Tibial artery (tissue), 4 donors: ENCODE results near the gene PRPF18.

ENCODE experiments used
- DNase-seq, 2 donors: peaks; one replicate each; pipeline ENCODE4 v3.0.0-alpha.2; 2019
- H3K27ac ChIP-seq, 2 donors: fragments of 200-600 bp; sonication (generic) in 1 of 2; 1 replicate in 1 of 2; 2 replicates in 1 of 2; pipeline ENCODE4 v1.5.1; 2018 to 2019; ENCODE audit warnings: mild to moderate bottlenecking in 1 of 2
- H3K27me3 ChIP-seq, 2 donors: fragments of 200-600 bp; sonication (generic) in 1 of 2; one replicate each; pipeline versions ENCODE4 v1.5.1 to v1.6.0; 2016 to 2019
- H3K36me3 ChIP-seq, 3 donors: fragments of 200-600 bp; sonication (generic) in 2 of 3; one replicate each; pipeline ENCODE4 v1.5.1; 2016 to 2019; ENCODE audit warnings: mild to moderate bottlenecking in 2 of 3
- H3K4me1 ChIP-seq, 4 donors: fragments of 200-600 bp; sonication (generic) in 2 of 4; 1 replicate in 3 of 4; 2 replicates in 1 of 4; pipeline ENCODE4 v1.5.1; 2016 to 2019
- H3K4me3 ChIP-seq, 2 donors: fragments of 200-600 bp; sonication (generic) in 1 of 2; 1 replicate in 1 of 2; 2 replicates in 1 of 2; pipeline ENCODE4 v1.5.1; 2018 to 2019; ENCODE audit warnings: mild to moderate bottlenecking in 2 of 2
- H3K9me3 ChIP-seq, 3 donors: fragments of 200-600 bp; sonication (generic) in 1 of 3; one replicate each; pipeline ENCODE4 v1.5.1; 2016 to 2019
- intact Hi-C: fragments of 100-400 bp; cut with DNase I; formaldehyde crosslinking; loops from one replicate; pipeline ENCODE4 v1.15.0; 2023; ENCODE audit warnings: low total_unique reads
- TF ChIP-seq, protein P1 (sequence below), 2 experiments: fragments of 200-600 bp in 1 of 2; fragments of 450-650 bp in 1 of 2; IDR thresholded peaks; one replicate each; pipeline ENCODE4 v1.5.1; 2017 to 2019; ENCODE audit warnings: antibody characterized with exemption in 2 of 2, mild to moderate bottlenecking in 1 of 2, moderate library complexity in 1 of 2

The PRPF18 gene

DNA sequence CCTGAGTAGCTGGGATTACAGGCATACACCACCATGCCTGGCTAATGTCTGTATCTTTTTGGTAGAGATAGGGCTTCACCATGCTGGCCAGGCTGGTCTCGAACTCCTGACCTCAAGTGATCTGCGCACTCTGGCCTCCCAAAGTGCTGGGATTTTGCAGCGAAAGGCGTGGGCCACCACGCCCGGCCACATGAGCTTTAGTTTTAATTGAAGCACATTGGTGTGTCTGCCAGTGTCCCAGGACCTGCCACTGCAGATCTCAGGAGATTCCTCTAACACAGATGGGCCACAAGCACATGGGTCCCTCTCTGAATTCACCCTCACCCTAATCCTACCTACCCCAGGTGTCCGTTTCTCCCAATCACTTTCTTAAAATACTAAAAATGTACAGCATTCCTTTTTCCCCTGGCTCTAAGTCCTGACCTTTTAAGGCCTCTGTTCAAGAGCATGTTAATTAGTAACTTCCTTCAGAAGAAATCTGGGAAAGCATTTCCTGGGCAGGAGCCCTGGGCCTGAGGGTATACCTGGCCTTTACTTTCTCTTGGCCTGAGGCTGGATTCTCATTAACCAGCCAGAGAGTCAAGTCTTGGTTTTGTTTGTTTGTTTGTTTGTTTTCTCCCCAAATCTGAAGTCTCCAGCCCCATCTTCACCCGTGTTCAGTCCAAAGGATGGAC lies 82.6 kb downstream of the PRPF18 start:
- peaks cover 39 to 68% (median 41%) of the 10 kb centered on the region in 3 donors for H3K36me3 ChIP-seq
- no peak overlapping the region for H3K27ac ChIP-seq
- intact Hi-C loops: loop anchor here (10.0 kb wide), 1 partner anchor 425 kb away; no protein-coding TSS in a partner anchor
- H3K9me3 ChIP-seq: no peaks in the 10 kb centered on the region
- TF ChIP-seq, protein P1, sequence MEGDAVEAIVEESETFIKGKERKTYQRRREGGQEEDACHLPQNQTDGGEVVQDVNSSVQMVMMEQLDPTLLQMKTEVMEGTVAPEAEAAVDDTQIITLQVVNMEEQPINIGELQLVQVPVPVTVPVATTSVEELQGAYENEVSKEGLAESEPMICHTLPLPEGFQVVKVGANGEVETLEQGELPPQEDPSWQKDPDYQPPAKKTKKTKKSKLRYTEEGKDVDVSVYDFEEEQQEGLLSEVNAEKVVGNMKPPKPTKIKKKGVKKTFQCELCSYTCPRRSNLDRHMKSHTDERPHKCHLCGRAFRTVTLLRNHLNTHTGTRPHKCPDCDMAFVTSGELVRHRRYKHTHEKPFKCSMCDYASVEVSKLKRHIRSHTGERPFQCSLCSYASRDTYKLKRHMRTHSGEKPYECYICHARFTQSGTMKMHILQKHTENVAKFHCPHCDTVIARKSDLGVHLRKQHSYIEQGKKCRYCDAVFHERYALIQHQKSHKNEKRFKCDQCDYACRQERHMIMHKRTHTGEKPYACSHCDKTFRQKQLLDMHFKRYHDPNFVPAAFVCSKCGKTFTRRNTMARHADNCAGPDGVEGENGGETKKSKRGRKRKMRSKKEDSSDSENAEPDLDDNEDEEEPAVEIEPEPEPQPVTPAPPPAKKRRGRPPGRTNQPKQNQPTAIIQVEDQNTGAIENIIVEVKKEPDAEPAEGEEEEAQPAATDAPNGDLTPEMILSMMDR (IDR thresholded peaks at IDR 0.05): no peak
- H3K4me1 ChIP-seq: no peaks in the 10 kb centered on the region
- DNase-seq: no peak
- H3K27me3 ChIP-seq: no peaks in the 10 kb centered on the region
- no peak overlapping the region for H3K4me3 ChIP-seq

DNA sequence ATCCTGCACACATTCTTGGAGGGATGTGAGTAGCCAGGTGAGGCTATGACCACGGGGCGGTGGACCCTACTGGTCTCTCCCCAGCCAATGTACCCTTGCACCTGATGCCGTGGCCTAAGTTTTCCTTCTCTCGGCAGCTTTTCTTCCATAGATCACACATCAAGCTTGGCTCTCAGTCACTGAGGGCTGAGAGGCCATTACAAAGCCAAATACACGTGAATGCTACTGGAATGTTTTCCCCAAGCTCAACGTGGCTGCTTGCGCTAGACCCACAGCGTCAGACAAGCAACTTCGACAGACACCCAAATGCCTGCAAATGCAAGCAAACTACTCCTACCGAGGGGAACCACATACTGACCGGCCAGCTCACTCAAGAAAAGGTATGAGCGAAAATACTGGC lies 83.1 kb downstream of the PRPF18 start:
- Histone ChIP-seq H3K9me3 (no peaks in the 10 kb centered on the region), H3K4me1 (no peaks in the 10 kb centered on the region), H3K27ac (no peak overlapping the region), H3K36me3 (peaks cover 39 to 64% (median 47%) of the 10 kb centered on the region in 3 donors), H3K4me3 (no peak overlapping the region), H3K27me3 (no peaks in the 10 kb centered on the region)
- intact Hi-C loops: loop anchor here (10.0 kb wide), 1 partner anchor 425 kb away; no protein-coding TSS in a partner anchor
- no peak for DNase-seq
- TF ChIP-seq, protein P1 (IDR thresholded peaks at IDR 0.05): no peak

DNA sequence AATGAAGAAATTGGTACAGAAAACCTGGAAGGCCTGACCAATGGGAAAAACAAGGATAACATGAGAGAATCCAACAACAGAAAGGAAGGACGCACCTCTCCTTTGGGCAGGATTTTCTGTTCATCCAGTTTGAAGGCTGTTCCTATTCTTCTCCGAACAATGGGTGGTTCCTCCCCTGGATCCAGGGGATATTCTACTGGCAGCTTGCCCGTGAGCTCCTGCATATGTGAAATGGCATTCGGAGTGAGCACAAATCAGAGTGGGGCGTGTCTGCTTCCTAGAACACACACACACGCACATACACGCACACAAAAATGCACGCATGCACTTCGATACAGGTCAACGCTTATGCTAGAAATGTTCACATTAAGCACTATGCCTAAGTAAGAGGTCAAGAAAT lies 83.5 kb downstream of the PRPF18 start:
- H3K36me3 ChIP-seq: peaks cover 36 to 62% (median 46%) of the 10 kb centered on the region in 3 donors
- H3K9me3 ChIP-seq: no peaks in the 10 kb centered on the region
- H3K4me1 ChIP-seq: no peaks in the 10 kb centered on the region
- intact Hi-C loops: no loop called here
- TF ChIP-seq, protein P1 (IDR thresholded peaks at IDR 0.05): no peak
- no peaks in the 10 kb centered on the region for H3K27me3 ChIP-seq
- no peak for DNase-seq
- no peak overlapping the region for H3K27ac ChIP-seq
- no peak overlapping the region for H3K4me3 ChIP-seq

DNA sequence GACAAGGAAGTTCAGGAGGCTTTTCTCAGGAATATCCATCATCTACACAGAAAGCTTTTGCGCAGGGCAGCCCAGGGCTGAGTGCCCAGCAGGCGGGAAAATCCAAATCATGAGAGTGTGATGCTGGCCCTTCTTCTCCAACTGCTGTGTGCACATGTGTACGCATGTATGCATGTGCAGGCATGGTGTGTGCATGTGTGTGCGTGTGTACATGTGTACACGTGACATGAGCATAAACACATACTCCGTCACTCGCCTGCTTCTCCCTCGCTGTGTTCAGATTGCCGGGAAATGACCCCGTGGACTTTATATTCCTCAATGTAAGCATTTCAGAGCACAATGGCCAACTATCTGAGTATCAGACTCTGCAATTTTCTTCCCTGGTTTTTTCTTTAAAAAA lies 85.1 kb downstream of the PRPF18 start:
- no peaks in the 10 kb centered on the region for H3K4me1 ChIP-seq
- no peak overlapping the region for H3K4me3 ChIP-seq
- intact Hi-C loops: no loop called here
- TF ChIP-seq, protein P1 (IDR thresholded peaks at IDR 0.05): no peak
- H3K27ac ChIP-seq: no peak overlapping the region
- H3K9me3 ChIP-seq: no peaks in the 10 kb centered on the region
- H3K27me3 ChIP-seq: no peaks in the 10 kb centered on the region
- peaks cover 23 to 53% (median 35%) of the 10 kb centered on the region in 3 donors for H3K36me3 ChIP-seq
- no peak for DNase-seq

DNA sequence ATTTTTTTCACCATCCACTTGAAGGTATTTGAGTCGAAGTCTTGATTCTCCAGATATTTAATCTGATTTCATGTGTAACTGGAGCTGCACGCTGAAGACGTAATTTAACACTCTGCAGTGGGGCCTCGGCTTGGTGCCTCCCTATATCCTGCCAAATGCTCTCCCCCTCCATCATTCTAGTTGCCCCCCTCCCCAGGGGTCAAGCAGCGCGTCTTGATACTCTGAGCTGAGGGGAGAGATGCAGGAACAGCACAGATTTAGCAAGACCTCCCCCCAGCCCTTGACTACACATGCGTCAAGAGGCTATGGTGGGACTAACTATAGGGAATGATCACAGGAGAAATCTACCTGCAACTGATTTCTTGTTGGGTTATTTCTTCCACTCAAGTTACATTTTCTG lies 85.8 kb downstream of the PRPF18 start:
- H3K4me1 ChIP-seq: no peaks in the 10 kb centered on the region
- H3K27ac ChIP-seq: no peak overlapping the region
- H3K9me3 ChIP-seq: no peaks in the 10 kb centered on the region
- H3K4me3 ChIP-seq: no peak overlapping the region
- DNase-seq: no peak
- H3K36me3 ChIP-seq: peaks cover 27 to 50% (median 35%) of the 10 kb centered on the region in 3 donors
- TF ChIP-seq, protein P1 (IDR thresholded peaks at IDR 0.05): no peak
- H3K27me3 ChIP-seq: no peaks in the 10 kb centered on the region
- intact Hi-C loops: no loop called here
